Activated CD4-positive, alpha-beta T cell treated with anti-CD3 and anti-CD28 coated beads, Interleukin-2, amount 50 U/mL, for 48 hours (primary cell): ENCODE measurements around the gene RTKN.
A peak's percentile ranks its signal among the peaks of the same experiment; 100 is the strongest.
"Not testable (repeated sequence)": the region's sequence is repeated elsewhere in the genome, so short reads cannot be mapped to it uniquely, and the experiment has no call there.

Experiments
- DNase-seq, 2 experiments: peaks; one replicate each; pipeline ENCODE4 v3.0.0-alpha.2; 2020

RTKN gene

GRCh38 chr2:74441690-74442482 lies at the start of gene RTKN:
TSS of gene RTKN (minus strand) at chr2:74441937. CDS start at chr2:74441816, 121 bp downstream.
- peak; percentile 27 to 40 for DNase-seq

GRCh38 chr2:74489906-74490305 lies 48.2 kb upstream of the RTKN start:
- no peak for DNase-seq

GRCh38 chr2:74488643-74489481 lies 47.1 kb upstream of the RTKN start:
- no peak for DNase-seq

- DNase-seq: no peak
Observed at GRCh38 chr2:74486141-74486540, 44.4 kb upstream of the RTKN start.

- DNase-seq: not testable (repeated sequence)
Observed at GRCh38 chr2:74483675-74484164, 42.0 kb upstream of the RTKN start.

- DNase-seq: peak; percentile 94 to 97
Observed at GRCh38 chr2:74482801-74483674, 41.3 kb upstream of the RTKN start, which contains the start of the genes CCDC142 and TTC31. TSS of gene CCDC142 (minus strand) at chr2:74482998. CDS start at chr2:74482837, 161 bp downstream. TSS of gene TTC31 (plus strand) at chr2:74483081. CDS start at chr2:74483096, 15 bp downstream.

GRCh38 chr2:74481961-74482800 lies 40.4 kb upstream of the RTKN start:
- DNase-seq: peak; percentile 52 to 67

- DNase-seq: no peak
Observed at GRCh38 chr2:74481431-74481830, 39.7 kb upstream of the RTKN start.

- DNase-seq: no peak
Observed at GRCh38 chr2:74474899-74475298, 33.2 kb upstream of the RTKN start.

- no peak for DNase-seq
Observed at GRCh38 chr2:74474481-74474880, 32.7 kb upstream of the RTKN start.

- DNase-seq: no peak
Observed at GRCh38 chr2:74472945-74473258, 31.2 kb upstream of the RTKN start.

- DNase-seq: peak; percentile 97
Observed at GRCh38 chr2:74472086-74472944, 30.6 kb upstream of the RTKN start, which contains the start of gene MRPL53. TSS of gene MRPL53 (minus strand) at chr2:74472680. CDS start at chr2:74472660, 20 bp downstream.

GRCh38 chr2:74471332-74472065 lies 29.8 kb upstream of the RTKN start:
- no peak for DNase-seq

- DNase-seq: not testable (repeated sequence)
Observed at GRCh38 chr2:74470742-74471141, 29.0 kb upstream of the RTKN start.

- DNase-seq: no peak
Observed at GRCh38 chr2:74464406-74464805, 22.7 kb upstream of the RTKN start.

GRCh38 chr2:74462786-74463105 lies 21.0 kb upstream of the RTKN start:
- no peak for DNase-seq

GRCh38 chr2:74462054-74462785 lies 20.5 kb upstream of the RTKN start:
- no peak for DNase-seq

- DNase-seq: no peak
Observed at GRCh38 chr2:74461187-74462053, 19.7 kb upstream of the RTKN start.
